Loucy (cell line): ENCODE results near the gene GPC1.
"Not testable (repeated sequence)": the region's sequence is repeated elsewhere in the genome, so short reads cannot be mapped to it uniquely, and the experiment has no call there.

Source experiments
- EZH2phosphoT487 ChIP-seq: fragments of 200-600 bp; IDR thresholded peaks from 2 replicates; pipeline ENCODE4 v1.6.1; 2018; ENCODE audit warnings: antibody characterized with exemption, mild to moderate bottlenecking, moderate library complexity, borderline replicate concordance
- TF ChIP-seq, protein P1 (sequence below): fragments of 200-600 bp; sonication (generic); conservative IDR thresholded peaks from 2 replicates; pipeline ENCODE4 v1.5.1; 2014; ENCODE audit warnings: mild to moderate bottlenecking, antibody characterized with exemption, low read length

DNA sequence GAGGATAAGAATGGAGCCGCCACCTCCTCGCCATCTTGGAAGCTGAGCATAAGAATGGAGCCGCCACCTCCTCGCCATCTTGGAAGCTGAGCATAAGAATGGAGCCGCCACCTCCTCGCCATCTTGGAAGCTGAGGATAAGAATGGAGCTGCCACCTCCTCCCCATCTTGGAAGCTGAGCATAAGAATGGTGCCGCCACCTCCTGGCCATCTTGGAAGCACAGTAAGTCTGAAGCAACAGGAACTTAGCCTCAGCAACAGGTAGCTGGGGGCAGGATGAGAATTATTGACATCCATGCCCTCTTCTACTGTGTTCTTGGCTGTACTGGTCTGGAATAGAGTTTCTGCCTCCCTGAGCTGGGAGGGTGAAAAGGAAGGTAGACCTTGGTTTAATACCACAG is 61.6 kb downstream of the GPC1 start:
- TF ChIP-seq, protein P1, sequence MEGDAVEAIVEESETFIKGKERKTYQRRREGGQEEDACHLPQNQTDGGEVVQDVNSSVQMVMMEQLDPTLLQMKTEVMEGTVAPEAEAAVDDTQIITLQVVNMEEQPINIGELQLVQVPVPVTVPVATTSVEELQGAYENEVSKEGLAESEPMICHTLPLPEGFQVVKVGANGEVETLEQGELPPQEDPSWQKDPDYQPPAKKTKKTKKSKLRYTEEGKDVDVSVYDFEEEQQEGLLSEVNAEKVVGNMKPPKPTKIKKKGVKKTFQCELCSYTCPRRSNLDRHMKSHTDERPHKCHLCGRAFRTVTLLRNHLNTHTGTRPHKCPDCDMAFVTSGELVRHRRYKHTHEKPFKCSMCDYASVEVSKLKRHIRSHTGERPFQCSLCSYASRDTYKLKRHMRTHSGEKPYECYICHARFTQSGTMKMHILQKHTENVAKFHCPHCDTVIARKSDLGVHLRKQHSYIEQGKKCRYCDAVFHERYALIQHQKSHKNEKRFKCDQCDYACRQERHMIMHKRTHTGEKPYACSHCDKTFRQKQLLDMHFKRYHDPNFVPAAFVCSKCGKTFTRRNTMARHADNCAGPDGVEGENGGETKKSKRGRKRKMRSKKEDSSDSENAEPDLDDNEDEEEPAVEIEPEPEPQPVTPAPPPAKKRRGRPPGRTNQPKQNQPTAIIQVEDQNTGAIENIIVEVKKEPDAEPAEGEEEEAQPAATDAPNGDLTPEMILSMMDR = peak; percentile 45; the same call in 1 of the 2 replicates
- not testable (repeated sequence) for TF ChIP-seq EZH2phosphoT487
